ENCODE measurements around the gene NFKB2.

The NFKB2 gene

DNA sequence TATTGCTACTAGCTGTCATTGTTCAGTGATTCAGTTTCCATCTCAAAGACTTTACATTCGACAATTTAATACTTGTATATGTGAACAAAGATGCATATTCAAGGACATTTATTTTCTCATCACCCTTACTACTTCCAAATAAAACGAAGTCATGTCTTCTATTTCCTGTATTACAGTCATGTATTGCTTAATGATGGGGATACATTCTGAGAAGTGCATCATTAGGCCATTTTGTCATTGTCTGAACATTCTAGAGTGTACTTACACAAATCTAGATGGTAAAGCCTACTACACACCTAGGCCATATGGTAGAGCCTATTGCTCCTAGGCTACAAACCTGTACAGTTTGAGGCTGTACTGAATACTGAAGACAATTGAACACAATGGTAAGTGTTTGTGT lies 49.3 kb downstream of the NFKB2 start:
- TF ChIP-seq, protein P1, sequence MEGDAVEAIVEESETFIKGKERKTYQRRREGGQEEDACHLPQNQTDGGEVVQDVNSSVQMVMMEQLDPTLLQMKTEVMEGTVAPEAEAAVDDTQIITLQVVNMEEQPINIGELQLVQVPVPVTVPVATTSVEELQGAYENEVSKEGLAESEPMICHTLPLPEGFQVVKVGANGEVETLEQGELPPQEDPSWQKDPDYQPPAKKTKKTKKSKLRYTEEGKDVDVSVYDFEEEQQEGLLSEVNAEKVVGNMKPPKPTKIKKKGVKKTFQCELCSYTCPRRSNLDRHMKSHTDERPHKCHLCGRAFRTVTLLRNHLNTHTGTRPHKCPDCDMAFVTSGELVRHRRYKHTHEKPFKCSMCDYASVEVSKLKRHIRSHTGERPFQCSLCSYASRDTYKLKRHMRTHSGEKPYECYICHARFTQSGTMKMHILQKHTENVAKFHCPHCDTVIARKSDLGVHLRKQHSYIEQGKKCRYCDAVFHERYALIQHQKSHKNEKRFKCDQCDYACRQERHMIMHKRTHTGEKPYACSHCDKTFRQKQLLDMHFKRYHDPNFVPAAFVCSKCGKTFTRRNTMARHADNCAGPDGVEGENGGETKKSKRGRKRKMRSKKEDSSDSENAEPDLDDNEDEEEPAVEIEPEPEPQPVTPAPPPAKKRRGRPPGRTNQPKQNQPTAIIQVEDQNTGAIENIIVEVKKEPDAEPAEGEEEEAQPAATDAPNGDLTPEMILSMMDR (IDR thresholded peaks at IDR 0.05; ENCODE audit: low read depth, low read length), result no peak
- H3K4me3 ChIP-seq (ENCODE audit: low read depth, low read length), result no peak overlapping the region

DNA sequence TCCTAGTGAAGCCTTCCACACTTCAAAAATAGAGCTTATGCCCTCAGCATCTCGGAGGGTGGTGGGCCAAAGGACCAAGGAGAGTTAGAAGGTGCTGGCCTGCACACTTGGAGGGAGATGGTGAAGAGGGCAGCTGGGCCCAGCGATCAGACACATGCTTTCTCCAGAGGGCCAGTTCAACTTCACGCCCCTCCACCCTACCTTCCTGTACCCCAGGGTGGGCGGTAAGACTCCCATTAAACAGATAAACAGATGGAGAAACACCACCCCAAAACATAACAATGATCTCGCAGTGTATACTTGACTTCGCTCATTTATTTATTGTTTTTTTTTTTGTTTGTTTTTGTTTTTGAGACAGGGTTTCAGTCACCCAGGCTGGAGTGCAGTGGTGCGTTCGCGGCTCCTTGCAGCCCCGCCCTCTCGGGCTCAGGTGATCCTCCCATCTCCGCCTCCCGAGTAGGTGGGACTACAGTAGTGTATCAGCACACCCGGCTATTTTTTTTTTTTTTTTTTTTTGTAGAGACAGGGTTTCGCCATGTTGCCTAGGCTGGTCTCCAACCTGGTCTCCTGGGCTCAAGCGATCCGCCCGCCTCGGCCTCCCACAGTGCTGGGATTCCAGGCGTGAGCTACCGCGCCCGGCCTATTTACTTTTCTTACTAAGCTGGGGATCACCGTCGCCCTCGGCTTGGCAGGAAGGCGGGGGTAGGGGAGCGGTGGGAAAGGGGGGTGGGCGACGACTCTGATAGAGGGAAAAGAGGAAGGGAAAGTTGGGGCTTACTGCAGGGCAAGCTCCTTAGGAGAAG lies 54.0 kb downstream of the NFKB2 start:
- TF ChIP-seq, protein P1 (IDR thresholded peaks at IDR 0.05; ENCODE audit: low read depth, low read length), result no peak
- peak overlapping the region; percentile 65 for H3K4me3 ChIP-seq (ENCODE audit: low read depth, low read length)

DNA sequence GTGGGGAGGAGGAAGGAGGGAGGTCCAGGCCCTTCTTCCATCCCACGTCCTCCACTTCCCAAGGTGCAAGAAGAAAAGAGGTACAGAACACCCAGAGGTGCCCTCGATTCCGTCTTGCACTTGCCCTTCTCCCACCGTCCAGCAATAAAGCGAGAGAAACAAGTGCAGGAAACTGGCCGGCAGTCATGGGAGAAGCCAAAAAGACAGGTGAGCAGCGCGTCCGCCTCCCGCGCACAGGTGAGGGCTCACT lies 54.5 kb downstream of the NFKB2 start:
- TF ChIP-seq, protein P1 (IDR thresholded peaks at IDR 0.05; ENCODE audit: low read depth, low read length), result no peak
- peak overlapping the region; percentile 65 for H3K4me3 ChIP-seq (ENCODE audit: low read depth, low read length)

DNA sequence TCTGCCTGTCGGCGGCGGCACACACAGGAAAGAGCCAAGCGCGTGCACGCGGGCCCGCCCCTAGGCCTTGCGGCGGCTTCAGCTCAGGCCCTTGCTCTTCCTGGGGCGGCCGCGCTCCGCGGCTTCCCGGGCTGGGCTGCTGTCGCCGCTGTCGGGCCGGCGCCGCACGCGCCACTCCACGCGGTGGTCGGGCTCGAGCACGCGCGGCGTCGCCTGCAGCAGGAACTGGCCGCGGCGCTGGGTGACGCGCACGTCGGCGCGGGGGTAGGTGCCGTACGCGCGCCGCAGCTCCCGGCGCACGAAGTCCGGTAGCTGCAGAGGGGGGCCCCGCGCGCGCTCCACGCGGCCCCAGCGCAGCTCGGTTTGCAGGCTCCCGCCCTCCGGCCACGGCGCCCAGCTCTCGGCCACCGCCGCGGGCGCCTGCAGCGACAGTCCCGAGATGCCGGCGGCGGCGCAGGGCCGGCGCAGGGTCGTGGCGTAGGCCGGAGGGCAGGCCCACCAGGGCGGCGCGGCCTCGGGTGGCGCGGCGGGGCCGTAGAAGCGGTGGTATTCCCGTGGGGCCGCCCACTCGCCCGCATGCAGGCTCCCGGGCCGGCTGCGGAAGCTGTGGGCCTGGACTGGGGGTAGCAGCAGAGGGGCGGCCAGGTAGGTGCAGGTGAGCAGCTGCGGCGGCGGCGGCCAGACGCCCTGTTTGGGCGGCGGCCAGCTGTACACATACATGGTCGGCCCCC lies 55.0 kb downstream of the NFKB2 start:
- peak overlapping the region; percentile 65 for H3K4me3 ChIP-seq (ENCODE audit: low read depth, low read length)
- TF ChIP-seq, protein P1 (IDR thresholded peaks at IDR 0.05; ENCODE audit: low read depth, low read length), result no peak

DNA sequence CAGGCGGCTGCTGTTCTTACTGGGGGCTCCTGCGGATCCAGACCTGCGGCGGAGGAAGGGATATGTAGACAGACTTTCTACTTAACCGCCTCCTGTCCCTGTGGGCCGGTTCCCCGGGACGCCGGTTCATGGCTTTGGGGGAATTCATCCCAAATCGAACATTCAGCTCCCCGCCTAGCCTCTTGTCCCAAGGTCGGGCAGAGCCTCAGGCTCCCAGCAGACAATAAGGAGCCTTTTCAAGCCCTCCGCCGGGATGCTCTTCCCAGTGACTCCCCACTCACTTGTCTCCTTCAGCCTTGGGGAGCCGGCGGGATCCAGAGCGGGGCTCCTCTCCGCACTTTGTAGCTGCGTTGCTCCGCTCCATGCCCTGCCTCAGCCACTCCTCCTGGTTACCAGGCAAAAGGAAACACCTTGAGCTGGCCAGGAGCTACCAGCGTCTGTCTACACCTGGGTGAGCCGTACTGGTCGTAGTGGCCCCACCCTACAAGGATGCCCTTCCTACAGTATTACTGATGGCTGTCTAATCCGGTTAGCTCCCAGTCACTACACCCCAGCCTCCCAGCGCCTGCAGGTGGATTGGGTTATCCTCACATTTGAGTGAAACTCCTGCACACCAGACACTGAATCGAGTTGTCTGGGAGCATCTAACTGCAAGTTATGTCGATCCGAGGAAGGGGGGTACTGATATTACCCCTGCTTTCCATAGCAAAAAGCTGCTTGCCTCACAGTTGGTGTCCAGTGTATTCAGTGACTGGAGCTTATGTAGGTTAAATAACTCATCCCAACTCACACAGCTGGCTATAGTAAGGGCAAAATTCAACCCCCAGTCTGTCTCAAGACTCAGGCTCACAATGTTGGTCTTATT lies 55.8 kb downstream of the NFKB2 start, which contains the start of gene C10orf95:
C10orf95 (minus strand) TSS at position 439 of the 865 bp plus-strand sequence. CDS start 450 bp downstream, outside the sequence.
- TF ChIP-seq, protein P1 (IDR thresholded peaks at IDR 0.05; ENCODE audit: low read depth, low read length), result no peak
- H3K4me3 ChIP-seq (ENCODE audit: low read depth, low read length), result peak within 1 kb of the TSS; percentile 65

All from WI38 (cell line).